PFSK-1 (cell line): ENCODE measurements around the gene CEP83.

Experiments
- FOXP2 ChIP-seq: optimal IDR thresholded peaks from 2 replicates; pipeline ENCODE3; 2011; ENCODE audit warnings: borderline replicate concordance, control low read depth, inconsistent platforms; ENCODE audit not compliant: insufficient read depth; ENCODE audit errors: extremely low read length, extremely low read depth
- POLR2AphosphoS5 ChIP-seq: IDR thresholded peaks from 2 replicates; pipeline ENCODE4 v1.6.1; 2012; ENCODE audit warnings: low read depth, mild to moderate bottlenecking, control low read depth, low read length, moderate library complexity
- SIN3A ChIP-seq: IDR thresholded peaks from 2 replicates; pipeline ENCODE4 v1.6.1; 2012; ENCODE audit warnings: mild to moderate bottlenecking, low read length, moderate library complexity, borderline replicate concordance; ENCODE audit not compliant: insufficient read depth
- TAF1 ChIP-seq: IDR thresholded peaks from 2 replicates; pipeline ENCODE4 v1.6.1; 2012; ENCODE audit warnings: low read length, control low read depth, borderline replicate concordance; ENCODE audit not compliant: insufficient read depth
- TF ChIP-seq, protein P1 (sequence below), 2 experiments: IDR thresholded peaks; 2 replicates each; pipeline versions ENCODE4 v1.6.1 to v1.8.0; 2011 to 2012; ENCODE audit warnings: low read depth in 2 of 2, low read length in 2 of 2, control low read depth in 1 of 2, inconsistent platforms in 1 of 2, mild to moderate bottlenecking in 1 of 2, moderate library complexity in 1 of 2; ENCODE audit not compliant: insufficient read depth in 1 of 2

CEP83 gene

DNA sequence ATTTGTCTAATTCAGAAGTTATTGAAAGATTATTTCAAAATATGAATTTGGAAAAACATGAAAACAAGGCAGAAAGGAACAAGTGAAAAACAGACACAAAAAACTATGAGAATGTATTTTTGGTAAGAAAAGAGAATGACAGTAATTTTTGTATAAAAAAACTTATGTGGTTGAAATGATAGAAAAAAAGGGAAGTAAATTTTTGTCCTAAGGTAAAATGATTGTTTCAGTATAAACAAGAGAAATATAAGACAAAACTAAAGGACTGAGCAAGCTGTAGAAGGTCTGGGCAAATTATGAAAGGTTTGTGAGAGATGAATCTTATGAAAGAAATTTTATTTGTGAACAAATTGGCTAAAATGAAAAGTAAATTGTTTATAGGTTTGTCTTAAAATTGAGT is 44.6 kb downstream of the CEP83 start:
- TF ChIP-seq TAF1: no peak
- no peak for TF ChIP-seq FOXP2
- TF ChIP-seq, protein P1, sequence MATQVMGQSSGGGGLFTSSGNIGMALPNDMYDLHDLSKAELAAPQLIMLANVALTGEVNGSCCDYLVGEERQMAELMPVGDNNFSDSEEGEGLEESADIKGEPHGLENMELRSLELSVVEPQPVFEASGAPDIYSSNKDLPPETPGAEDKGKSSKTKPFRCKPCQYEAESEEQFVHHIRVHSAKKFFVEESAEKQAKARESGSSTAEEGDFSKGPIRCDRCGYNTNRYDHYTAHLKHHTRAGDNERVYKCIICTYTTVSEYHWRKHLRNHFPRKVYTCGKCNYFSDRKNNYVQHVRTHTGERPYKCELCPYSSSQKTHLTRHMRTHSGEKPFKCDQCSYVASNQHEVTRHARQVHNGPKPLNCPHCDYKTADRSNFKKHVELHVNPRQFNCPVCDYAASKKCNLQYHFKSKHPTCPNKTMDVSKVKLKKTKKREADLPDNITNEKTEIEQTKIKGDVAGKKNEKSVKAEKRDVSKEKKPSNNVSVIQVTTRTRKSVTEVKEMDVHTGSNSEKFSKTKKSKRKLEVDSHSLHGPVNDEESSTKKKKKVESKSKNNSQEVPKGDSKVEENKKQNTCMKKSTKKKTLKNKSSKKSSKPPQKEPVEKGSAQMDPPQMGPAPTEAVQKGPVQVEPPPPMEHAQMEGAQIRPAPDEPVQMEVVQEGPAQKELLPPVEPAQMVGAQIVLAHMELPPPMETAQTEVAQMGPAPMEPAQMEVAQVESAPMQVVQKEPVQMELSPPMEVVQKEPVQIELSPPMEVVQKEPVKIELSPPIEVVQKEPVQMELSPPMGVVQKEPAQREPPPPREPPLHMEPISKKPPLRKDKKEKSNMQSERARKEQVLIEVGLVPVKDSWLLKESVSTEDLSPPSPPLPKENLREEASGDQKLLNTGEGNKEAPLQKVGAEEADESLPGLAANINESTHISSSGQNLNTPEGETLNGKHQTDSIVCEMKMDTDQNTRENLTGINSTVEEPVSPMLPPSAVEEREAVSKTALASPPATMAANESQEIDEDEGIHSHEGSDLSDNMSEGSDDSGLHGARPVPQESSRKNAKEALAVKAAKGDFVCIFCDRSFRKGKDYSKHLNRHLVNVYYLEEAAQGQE (IDR thresholded peaks at IDR 0.05; ENCODE audit: insufficient read depth in 1 of 2, low read depth in 2 of 2, low read length in 2 of 2): no peak
- TF ChIP-seq POLR2AphosphoS5: no peak
- no peak for TF ChIP-seq SIN3A

GRCh38 chr12:94405413-94406116 is 54.1 kb downstream of the CEP83 start:
- TF ChIP-seq, protein P1 (IDR thresholded peaks at IDR 0.05; ENCODE audit: insufficient read depth in 1 of 2, low read depth in 2 of 2, low read length in 2 of 2): no peak
- no peak for TF ChIP-seq FOXP2
- TF ChIP-seq SIN3A: no peak
- no peak for TF ChIP-seq TAF1
- no peak for TF ChIP-seq POLR2AphosphoS5

- TF ChIP-seq, protein P1 (IDR thresholded peaks at IDR 0.05; ENCODE audit: insufficient read depth in 1 of 2, low read depth in 2 of 2, low read length in 2 of 2): no peak
- TF ChIP-seq TAF1 (no peak), FOXP2 (no peak), SIN3A (no peak), POLR2AphosphoS5 (no peak)
Measured at GRCh38 chr12:94404854-94405253, 54.8 kb downstream of the CEP83 start.

- TF ChIP-seq FOXP2 (no peak), POLR2AphosphoS5 (no peak), SIN3A (no peak), TAF1 (no peak)
- TF ChIP-seq, protein P1 (IDR thresholded peaks at IDR 0.05; ENCODE audit: insufficient read depth in 1 of 2, low read depth in 2 of 2, low read length in 2 of 2): no peak
Measured at GRCh38 chr12:94401326-94401725, 58.3 kb downstream of the CEP83 start.

DNA sequence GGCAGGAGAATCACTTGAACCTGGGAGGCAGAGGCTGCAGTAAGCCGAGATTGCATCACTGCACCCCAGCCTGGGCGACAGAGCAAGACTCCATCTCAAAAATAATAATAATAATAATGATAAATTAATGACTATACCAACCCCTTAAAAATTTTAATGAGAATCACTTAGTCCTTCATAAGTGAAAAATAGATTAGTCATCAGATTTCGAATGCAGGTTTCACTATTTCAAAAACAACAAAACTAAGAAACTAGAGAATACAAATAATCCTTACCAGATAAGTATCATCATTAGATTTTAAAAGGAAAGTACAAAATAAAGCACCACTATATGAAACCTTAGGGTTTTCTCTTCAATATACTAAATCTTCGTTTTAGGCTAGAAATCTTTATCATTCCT is 62.3 kb downstream of the CEP83 start:
- TF ChIP-seq SIN3A (no peak), TAF1 (no peak), POLR2AphosphoS5 (no peak), FOXP2 (no peak)
- TF ChIP-seq, protein P1 (IDR thresholded peaks at IDR 0.05; ENCODE audit: insufficient read depth in 1 of 2, low read depth in 2 of 2, low read length in 2 of 2): no peak
